HFF-Myc (cell line): ENCODE results near the gene SEC11A.
A peak's percentile ranks its signal among the peaks of the same experiment; 100 is the strongest.

Experiments
- DNase-seq: peaks from one replicate; pipeline ENCODE4 v3.0.0-alpha.2; 2011; ENCODE audit warnings: low read depth; ENCODE audit errors: extremely low read depth
- H3K4me3 ChIP-seq: replicated peaks from 2 replicates; pipeline ENCODE4 v1.5.1; 2011; ENCODE audit warnings: low read depth, mild to moderate bottlenecking, control low read depth, low read length
- CTCF ChIP-seq: IDR thresholded peaks from 2 replicates; pipeline ENCODE4 v1.5.1; 2012; ENCODE audit warnings: mild to moderate bottlenecking, low read depth, low read length, control low read depth; ENCODE audit errors: missing control alignments

The SEC11A gene

GRCh38 chr15:84721371-84721770 lies 5.4 kb upstream of the SEC11A start:
- no peak overlapping the region for H3K4me3 ChIP-seq
- no peak for DNase-seq
- no peak for TF ChIP-seq CTCF

GRCh38 chr15:84715441-84716035 lies 401 bp downstream of the SEC11A start:
- H3K4me3 ChIP-seq: peak overlapping the region; percentile 92
- no peak for DNase-seq
- no peak for TF ChIP-seq CTCF

- no peak for TF ChIP-seq CTCF
- no peak for DNase-seq
These were observed 1.1 kb downstream of the SEC11A start for GRCh38 chr15:84714821-84715220.

GRCh38 chr15:84714372-84714771 lies 1.6 kb downstream of the SEC11A start:
- TF ChIP-seq CTCF: no peak
- H3K4me3 ChIP-seq: peak overlapping the region; percentile 92
- DNase-seq: no peak

More at GRCh38 chr15:84714821-84715220, 1.1 kb downstream of the SEC11A start:
- H3K4me3 ChIP-seq: peak overlapping the region; percentile 92

GRCh38 chr15:84703808-84704207 lies 12.1 kb downstream of the SEC11A start:
- TF ChIP-seq CTCF: no peak
- DNase-seq: no peak
- H3K4me3 ChIP-seq: no peak overlapping the region

GRCh38 chr15:84702961-84703482 lies 12.9 kb downstream of the SEC11A start:
- H3K4me3 ChIP-seq: no peak overlapping the region
- no peak for DNase-seq
- no peak for TF ChIP-seq CTCF
